Measurements from ENCODE around the gene ZNF662.

The ZNF662 gene

DNA sequence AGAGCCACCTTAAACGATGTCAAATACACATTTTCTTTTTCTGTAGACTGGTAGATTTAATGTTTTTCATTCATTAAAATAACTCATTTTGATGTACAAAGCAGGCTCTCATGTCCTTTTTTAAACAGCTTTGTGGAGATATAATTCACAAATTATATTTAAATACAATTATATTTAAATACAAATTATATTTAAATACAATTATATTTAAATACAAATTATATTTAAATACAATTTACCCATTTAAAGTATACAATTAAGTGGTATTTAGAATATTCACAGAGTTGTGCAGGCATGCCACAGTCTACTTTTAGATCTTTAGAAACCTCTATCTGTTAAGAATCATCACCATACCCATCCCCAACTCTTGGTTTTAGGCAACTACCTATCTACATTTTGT is 36.8 kb downstream of the ZNF662 start:
- DNase-seq, result no peak

DNA sequence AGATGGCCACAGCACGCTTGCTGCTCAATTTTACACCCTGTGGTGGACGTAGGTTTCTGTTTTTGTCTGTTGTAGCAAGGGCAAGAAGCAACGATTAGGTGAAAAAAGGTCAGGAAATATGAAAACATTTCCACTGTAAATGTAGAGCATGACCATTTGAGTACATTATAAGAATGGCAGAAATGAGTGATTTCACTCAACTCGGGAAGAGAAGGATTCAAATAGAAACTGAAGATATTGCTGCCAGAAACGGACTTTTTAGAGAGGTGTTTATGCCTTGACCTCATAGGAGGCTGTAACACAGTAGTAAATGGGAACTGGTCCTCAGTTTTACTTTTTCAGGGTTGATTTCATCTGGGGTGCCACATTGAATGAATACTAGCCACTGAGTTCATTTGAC is 40.1 kb downstream of the ZNF662 start:
- no peak for DNase-seq

DNA sequence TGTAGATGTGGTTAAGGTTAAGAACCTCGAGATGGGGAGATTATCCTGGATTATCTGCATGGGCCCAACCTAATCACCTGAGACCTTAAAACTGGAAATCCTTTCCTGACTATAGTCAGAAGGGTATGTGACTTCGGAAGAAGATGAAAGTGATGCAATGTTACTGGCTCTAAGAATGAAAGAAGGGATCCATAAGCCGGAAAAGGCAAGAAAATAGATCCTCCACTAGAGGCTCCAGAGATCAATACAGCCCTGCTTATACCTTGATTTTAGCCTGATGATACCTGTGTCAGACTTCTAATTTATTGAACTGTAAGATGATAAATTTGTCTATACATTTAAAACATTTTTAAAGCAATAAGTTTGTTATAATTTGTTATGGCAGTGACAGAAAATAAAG is 51.6 kb downstream of the ZNF662 start:
- no peak for DNase-seq

DNA sequence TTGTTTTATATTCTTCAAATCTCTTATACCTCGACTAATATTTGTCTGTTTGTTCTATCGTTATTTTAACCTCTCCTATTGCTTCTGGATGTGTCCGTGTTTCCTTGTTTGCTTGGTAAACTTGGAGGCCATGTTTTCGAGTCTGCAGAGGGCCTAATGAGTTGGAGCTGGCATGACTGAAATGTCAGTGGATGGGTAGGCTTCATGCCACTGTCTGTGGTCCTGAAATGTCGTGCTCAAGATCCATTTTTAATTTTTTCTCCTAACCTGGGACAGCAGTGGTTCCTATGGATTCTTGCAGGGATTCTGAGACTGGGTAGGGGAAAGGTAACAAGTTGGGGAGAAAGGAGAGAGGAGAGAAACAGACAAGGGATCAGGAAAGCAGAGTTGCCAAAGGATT is 54.3 kb downstream of the ZNF662 start:
- no peak for DNase-seq

DNA sequence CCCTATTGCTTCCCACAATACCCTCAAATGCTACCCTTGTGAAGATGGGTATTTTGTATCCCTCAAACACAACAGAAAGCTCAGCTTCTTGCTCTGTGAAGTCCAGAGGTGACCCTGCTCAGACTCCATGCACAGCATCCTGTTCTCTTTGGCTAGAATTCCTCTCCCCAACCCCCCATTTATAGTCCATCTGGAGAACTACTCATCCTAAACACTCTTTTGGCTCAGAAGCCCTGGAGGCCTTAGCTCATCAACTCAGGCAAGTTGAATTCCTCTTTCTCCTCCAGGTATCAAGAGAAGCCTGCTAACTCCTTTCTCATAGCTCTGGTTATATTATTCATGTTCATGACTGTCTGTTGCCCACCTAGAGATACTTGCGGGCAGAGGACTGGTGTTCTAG is 54.8 kb downstream of the ZNF662 start:
- DNase-seq, result no peak

DNA sequence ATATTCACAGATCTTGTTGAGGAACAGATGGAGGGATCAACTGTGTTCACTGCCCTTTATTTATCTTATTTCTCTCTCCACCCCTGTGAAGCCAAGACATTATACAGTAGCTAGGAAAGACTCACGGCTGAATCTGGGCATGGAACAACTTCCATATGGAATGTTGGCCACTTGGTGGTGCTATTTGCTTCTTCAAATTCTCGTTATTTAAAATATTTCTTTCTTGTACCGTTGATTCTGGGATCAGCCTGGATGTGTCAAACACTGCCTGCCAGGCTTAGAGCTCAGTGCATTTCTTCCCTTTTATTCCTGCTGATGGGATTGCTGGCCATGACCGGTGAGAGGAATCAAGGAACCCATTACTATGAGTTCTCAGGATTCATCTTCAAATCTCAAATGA is 55.7 kb downstream of the ZNF662 start:
- peak; percentile 13 to 58 for DNase-seq

DNA sequence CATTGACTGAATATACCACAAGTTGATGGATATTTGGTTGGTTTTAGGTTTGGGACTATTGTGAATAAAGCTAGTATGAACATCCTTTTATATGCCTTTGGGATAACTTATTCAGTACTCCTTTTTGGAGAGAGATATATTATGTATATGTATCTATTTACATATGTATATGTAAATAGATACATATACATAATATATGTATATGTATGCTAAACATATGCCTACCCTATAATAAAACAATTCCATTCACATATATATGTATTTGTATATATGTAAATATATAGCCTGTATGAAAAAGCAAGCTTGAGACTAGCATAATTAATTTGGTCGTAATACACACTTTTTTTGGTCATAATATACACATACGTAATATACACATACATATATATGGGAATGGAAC is 57.3 kb downstream of the ZNF662 start:
- no peak for DNase-seq

DNA sequence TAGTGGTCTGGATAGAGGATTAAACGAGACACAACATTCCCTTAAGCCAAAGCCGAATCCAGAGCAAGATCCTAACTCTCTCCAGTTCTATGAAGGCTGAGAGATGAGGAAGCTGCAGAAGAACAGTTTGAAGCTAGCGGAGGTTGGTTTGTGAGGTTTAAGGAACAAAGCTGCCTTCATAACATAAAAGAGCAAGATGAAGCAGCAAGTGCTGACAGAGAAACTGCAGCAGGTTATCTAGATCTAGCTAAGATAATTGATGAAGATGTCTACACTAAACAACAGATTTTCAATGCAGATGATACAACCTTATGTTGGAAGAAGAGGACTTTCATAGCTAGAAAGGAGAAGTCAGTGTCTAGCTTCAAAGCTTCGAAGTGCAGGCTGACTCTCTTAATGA is 58.3 kb downstream of the ZNF662 start:
- DNase-seq, result no peak

Data from inflammatory macrophage treated with lipopolysaccharide for 1 hour (primary cell).